Lower leg skin (tissue), 4 donors: Measurements from ENCODE around the gene RRP9. TPM values are rescaled to one million over a fixed set of nuclear protein-coding genes. Genes with fewer than 3 reads are reported as not detected.

Experiments used
- DNase-seq, 2 donors: peaks; one replicate each; pipeline ENCODE4 v3.0.0-alpha.2; 2019; ENCODE audit warnings: low spot score in 2 of 2
- H3K4me3 ChIP-seq: fragments of 200-600 bp; sonication (generic); 2 replicates; pipeline ENCODE4 v1.5.1; 2017; ENCODE audit warnings: mild to moderate bottlenecking, low read depth; ENCODE audit not compliant: poor library complexity, severe bottlenecking
- POLR2A ChIP-seq, 2 donors: fragments of 450-650 bp; IDR thresholded peaks; one replicate each; pipeline ENCODE4 v1.6.1; 2016 to 2017; ENCODE audit warnings: antibody characterized with exemption in 2 of 2, mild to moderate bottlenecking in 1 of 2, moderate library complexity in 1 of 2
- WGBS, 2 donors: methylation state at CpG; one replicate each; pipeline ENCODE4 v1.1.5; 2018; 5-methylcytosine and 5-hydroxymethylcytosine counted together
- intact Hi-C: fragments of 100-400 bp; cut with DNase I; formaldehyde crosslinking; loops from one replicate; pipeline ENCODE4 v1.15.0; 2023; ENCODE audit warnings: low total_unique reads
- total RNA-seq, 4 donors: library from RNA; depleted of rRNA; stranded (reverse); fragments of >200 nt; gene quantifications; one replicate each; pipeline ENCODE4 v1.1.0, GENCODE V29; 2016
- TF ChIP-seq, protein P1 (sequence below), 3 donors: fragments of 450-650 bp; IDR thresholded peaks; one replicate each; pipeline ENCODE4 v1.5.1; 2016; ENCODE audit warnings: antibody characterized with exemption in 3 of 3, mild to moderate bottlenecking in 3 of 3, moderate library complexity in 2 of 3

The RRP9 gene
- total RNA-seq, 4 donors from 2014 or later: 10.0 to 16.9 (median 14.0) TPM

DNA sequence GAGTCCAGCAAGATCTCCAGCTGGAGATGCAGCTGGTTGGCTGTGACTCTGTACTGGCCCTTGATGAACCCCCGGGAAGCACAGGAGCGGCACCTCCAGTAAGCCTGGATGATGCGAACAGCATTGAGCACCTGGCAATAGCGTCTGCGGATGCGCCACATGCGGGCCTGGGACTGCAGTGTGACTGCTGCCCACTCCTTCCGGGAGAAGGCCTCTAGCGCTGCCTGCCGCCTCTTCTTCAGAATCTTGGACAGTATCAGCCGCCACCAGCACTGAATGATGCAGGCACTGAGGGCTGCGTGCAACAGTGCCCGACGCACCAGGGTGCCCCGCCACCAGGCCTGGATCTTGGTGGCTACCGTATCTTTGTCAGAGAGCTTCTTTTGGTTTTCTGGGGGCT lies 46.8 kb downstream of the RRP9 start:
- TF ChIP-seq, protein P1, sequence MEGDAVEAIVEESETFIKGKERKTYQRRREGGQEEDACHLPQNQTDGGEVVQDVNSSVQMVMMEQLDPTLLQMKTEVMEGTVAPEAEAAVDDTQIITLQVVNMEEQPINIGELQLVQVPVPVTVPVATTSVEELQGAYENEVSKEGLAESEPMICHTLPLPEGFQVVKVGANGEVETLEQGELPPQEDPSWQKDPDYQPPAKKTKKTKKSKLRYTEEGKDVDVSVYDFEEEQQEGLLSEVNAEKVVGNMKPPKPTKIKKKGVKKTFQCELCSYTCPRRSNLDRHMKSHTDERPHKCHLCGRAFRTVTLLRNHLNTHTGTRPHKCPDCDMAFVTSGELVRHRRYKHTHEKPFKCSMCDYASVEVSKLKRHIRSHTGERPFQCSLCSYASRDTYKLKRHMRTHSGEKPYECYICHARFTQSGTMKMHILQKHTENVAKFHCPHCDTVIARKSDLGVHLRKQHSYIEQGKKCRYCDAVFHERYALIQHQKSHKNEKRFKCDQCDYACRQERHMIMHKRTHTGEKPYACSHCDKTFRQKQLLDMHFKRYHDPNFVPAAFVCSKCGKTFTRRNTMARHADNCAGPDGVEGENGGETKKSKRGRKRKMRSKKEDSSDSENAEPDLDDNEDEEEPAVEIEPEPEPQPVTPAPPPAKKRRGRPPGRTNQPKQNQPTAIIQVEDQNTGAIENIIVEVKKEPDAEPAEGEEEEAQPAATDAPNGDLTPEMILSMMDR (IDR thresholded peaks at IDR 0.05): no peak
- no peak for TF ChIP-seq POLR2A (IDR thresholded peaks at IDR 0.05)
- 93 to 95% methylated on average over 12 to 16 of the region's 16 CpGs for WGBS, 2 donors
- no peak overlapping the region for H3K4me3 ChIP-seq
- intact Hi-C loops: no loop called here
- DNase-seq: no peak

DNA sequence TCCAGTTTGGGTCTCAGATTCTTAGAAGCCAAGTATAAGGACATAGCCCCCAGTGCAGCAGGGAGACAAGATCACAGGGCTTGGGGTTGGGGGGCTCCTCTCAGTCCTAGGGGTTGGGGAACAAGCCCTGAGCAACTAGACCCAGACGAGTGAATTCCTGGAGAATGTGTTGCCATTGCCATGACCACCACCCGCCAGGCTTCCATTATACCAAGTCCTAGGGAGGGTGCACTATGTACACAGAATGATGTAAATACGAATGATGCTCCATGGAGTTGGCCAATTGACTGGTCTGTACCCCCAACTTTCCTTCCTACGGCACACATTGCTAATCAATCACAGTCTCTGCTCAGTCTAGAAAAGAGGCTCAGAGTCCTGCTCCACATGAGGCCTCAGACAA lies 47.3 kb downstream of the RRP9 start:
- intact Hi-C loops: no loop called here
- no peak for DNase-seq
- no peak for TF ChIP-seq POLR2A (IDR thresholded peaks at IDR 0.05)
- TF ChIP-seq, protein P1 (IDR thresholded peaks at IDR 0.05): no peak
- no peak overlapping the region for H3K4me3 ChIP-seq
- WGBS, 2 donors: 76 to 78% methylated on average over 4 of the region's 4 CpGs

DNA sequence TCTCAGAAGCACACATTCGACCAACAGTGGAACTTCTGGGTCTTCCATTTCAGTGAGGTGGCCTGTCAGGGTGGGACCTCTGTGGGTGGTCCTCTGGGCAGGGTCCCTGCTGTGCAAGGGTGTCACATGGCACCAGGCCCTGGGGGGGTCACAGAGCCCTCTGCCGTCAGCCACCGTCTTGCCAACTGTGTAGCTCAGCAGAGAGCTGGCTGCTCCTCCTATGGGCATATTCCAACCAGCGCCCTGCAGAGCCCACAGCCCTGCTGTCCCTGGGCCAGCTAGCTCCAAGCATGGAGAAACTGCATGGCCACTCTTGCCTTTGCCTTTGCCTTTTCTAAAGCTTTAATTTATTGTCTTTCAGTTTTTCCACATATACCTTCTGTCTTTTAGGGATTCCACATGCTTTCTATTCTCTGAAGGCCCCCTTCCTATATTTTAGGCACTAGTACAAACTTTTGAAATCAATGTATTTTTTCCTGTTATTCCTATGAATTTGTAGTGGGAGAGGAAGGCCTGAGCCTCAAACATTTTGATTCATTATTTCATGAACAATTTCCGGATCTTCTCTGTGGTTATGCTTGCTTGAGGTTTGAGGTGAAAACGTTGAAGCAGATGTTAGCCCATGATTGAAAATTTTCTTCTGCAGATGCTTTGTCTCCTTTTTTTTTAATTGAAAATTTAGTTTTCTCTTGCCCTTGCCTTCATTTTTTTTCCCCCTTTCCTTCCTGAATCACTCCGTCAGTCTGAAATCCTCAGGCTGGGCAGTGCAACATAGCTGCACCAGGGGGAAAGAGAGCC lies 50.3 kb downstream of the RRP9 start:
- intact Hi-C loops: no loop called here
- TF ChIP-seq, protein P1 (IDR thresholded peaks at IDR 0.05): no peak
- no peak for TF ChIP-seq POLR2A (IDR thresholded peaks at IDR 0.05)
- DNase-seq: no peak
- H3K4me3 ChIP-seq: no peak overlapping the region
- 66 to 74% methylated on average over 7 of the region's 7 CpGs for WGBS, 2 donors

DNA sequence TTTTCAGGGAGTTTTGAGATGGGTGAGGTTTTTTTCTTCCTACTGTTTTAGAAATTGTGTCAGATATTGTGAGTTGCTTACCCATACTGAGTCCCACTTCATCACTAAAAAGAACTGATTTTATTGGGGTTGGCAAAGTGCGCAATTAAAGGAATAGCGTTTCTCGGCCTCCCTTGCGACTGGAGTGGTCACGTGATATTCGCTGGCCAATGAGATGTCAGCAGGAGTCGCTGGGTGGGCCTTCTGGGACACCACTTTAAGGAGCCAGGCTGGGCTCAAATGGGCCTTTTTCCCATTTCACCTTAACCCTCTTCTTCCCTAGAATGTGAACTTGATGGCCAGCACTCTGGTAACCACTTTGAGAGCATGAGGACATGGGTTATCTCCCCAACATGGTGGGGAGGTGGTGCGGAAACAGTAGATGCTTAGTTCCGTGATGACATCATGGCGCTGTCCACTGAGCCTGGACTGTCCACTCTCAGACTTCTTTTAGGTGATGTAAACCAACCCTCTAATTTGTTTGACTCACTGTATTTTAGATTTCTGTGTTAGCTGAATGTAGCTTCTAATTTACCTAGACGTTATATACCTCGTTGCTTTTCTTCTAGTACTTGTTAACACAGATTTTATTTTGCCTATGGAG lies 53.1 kb downstream of the RRP9 start:
- intact Hi-C loops: no loop called here

DNA sequence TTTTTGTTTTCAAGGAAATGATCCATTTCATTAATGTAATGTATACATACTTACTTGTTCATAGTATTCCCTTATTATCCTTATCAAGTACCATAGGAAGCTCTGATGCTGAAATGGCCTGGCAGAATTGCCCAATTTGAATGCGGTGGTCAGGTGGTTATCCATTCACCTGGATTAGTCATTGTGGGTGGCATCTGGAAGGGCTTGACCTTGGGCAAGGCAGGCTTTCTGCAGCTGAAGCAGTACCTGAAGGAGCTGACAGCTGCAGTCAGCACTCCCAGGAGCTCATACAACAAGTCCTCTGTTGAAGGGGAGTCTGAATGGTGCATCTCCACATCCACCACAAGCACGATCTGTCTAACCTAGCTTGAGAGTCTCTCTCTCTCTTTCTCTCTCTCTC lies 54.1 kb downstream of the RRP9 start:
- DNase-seq: peak in 1 of 2 donors; percentile 20
- WGBS, 2 donors: 86 to 87% methylated on average over 2 of the region's 2 CpGs
- intact Hi-C loops: no loop called here
- TF ChIP-seq, protein P1 (IDR thresholded peaks at IDR 0.05): no peak
- no peak for TF ChIP-seq POLR2A (IDR thresholded peaks at IDR 0.05)
- no peak overlapping the region for H3K4me3 ChIP-seq

More for the DNA sequence above, 53.1 kb downstream of the RRP9 start:
- WGBS, 2 donors: 95 to 96% methylated on average over 12 of the region's 12 CpGs
- DNase-seq: peak in 1 of 2 donors; percentile 46
- no peak overlapping the region for H3K4me3 ChIP-seq
- TF ChIP-seq POLR2A (IDR thresholded peaks at IDR 0.05): no peak
- TF ChIP-seq, protein P1 (IDR thresholded peaks at IDR 0.05): no peak
